ENCODE results near the gene DSG3. TPM values are rescaled to one million over a fixed set of nuclear protein-coding genes. Genes with fewer than 3 reads are reported as not detected.

DSG3 gene, protein sequence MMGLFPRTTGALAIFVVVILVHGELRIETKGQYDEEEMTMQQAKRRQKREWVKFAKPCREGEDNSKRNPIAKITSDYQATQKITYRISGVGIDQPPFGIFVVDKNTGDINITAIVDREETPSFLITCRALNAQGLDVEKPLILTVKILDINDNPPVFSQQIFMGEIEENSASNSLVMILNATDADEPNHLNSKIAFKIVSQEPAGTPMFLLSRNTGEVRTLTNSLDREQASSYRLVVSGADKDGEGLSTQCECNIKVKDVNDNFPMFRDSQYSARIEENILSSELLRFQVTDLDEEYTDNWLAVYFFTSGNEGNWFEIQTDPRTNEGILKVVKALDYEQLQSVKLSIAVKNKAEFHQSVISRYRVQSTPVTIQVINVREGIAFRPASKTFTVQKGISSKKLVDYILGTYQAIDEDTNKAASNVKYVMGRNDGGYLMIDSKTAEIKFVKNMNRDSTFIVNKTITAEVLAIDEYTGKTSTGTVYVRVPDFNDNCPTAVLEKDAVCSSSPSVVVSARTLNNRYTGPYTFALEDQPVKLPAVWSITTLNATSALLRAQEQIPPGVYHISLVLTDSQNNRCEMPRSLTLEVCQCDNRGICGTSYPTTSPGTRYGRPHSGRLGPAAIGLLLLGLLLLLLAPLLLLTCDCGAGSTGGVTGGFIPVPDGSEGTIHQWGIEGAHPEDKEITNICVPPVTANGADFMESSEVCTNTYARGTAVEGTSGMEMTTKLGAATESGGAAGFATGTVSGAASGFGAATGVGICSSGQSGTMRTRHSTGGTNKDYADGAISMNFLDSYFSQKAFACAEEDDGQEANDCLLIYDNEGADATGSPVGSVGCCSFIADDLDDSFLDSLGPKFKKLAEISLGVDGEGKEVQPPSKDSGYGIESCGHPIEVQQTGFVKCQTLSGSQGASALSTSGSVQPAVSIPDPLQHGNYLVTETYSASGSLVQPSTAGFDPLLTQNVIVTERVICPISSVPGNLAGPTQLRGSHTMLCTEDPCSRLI
- polyA plus RNA-seq (2012; ENCODE audit: insufficient read length, low read depth): not detected

DNA sequence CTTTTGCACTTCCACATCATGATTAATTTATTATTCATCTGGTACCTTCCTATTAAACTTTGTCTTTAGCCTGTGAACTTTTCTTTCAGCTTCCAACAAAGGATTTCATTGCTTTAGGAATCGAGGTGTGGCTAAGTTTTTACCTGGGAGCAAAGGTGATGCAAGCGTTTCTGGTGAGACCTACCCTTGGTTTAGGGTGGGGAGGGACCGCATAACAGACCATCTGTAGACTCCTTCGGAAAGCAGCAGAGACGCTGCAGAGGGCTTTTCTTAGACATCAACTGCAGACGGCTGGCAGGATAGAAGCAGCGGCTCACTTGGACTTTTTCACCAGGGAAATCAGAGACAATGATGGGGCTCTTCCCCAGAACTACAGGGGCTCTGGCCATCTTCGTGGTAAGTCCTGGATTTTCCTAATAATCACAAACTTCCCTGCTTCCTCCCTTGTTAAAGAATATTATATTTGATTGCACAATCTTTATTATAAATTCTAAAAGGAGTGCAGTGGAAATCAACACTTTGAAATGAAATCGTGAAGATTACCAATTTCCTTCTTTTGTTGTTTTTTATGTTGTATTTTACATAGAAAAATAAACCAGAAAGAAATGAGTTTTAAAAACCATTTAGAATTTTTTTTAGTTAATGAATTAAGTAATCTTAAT lies at the start of gene DSG3:
DSG3 (plus strand) TSS at position 212 of the 662 bp plus-strand sequence; CDS start at position 349, 137 bp downstream.
- TF ChIP-seq, protein P1, sequence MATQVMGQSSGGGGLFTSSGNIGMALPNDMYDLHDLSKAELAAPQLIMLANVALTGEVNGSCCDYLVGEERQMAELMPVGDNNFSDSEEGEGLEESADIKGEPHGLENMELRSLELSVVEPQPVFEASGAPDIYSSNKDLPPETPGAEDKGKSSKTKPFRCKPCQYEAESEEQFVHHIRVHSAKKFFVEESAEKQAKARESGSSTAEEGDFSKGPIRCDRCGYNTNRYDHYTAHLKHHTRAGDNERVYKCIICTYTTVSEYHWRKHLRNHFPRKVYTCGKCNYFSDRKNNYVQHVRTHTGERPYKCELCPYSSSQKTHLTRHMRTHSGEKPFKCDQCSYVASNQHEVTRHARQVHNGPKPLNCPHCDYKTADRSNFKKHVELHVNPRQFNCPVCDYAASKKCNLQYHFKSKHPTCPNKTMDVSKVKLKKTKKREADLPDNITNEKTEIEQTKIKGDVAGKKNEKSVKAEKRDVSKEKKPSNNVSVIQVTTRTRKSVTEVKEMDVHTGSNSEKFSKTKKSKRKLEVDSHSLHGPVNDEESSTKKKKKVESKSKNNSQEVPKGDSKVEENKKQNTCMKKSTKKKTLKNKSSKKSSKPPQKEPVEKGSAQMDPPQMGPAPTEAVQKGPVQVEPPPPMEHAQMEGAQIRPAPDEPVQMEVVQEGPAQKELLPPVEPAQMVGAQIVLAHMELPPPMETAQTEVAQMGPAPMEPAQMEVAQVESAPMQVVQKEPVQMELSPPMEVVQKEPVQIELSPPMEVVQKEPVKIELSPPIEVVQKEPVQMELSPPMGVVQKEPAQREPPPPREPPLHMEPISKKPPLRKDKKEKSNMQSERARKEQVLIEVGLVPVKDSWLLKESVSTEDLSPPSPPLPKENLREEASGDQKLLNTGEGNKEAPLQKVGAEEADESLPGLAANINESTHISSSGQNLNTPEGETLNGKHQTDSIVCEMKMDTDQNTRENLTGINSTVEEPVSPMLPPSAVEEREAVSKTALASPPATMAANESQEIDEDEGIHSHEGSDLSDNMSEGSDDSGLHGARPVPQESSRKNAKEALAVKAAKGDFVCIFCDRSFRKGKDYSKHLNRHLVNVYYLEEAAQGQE (IDR thresholded peaks at IDR 0.05; ENCODE audit: insufficient read depth in 1 of 2, low read depth in 2 of 2, low read length in 2 of 2): no peak
- no peak for TF ChIP-seq POLR2AphosphoS5 (IDR thresholded peaks at IDR 0.05; ENCODE audit: low read depth, low read length)
- no peak for TF ChIP-seq TAF1 (IDR thresholded peaks at IDR 0.05; ENCODE audit: borderline replicate concordance, insufficient read depth, low read length)
- no peak for TF ChIP-seq SIN3A (IDR thresholded peaks at IDR 0.05; ENCODE audit: borderline replicate concordance, insufficient read depth, low read length)
- TF ChIP-seq FOXP2 (optimal IDR thresholded peaks at IDR 0.05; ENCODE audit: borderline replicate concordance, extremely low read depth, extremely low read length, insufficient read depth): no peak

DNA sequence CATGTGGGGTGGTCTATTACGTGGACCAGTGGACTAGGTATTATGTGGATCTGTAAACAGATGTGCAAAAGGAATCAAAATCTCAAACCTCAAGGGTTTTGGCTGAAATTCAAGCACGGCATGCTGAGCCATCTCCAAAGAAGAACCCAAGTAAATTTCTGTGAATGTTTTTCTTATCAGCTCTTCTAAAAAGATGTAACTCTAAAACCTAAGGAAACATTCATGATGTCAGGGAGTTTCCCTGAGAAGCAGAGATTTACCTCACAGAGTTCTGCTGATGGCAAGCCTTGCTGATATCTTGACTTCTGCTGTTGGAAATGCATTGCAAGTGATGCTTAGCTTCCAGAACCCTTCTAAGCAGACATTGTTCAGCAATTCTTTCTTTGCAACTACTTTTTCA lies 49.4 kb upstream of the DSG3 start:
- TF ChIP-seq, protein P1 (IDR thresholded peaks at IDR 0.05; ENCODE audit: insufficient read depth in 1 of 2, low read depth in 2 of 2, low read length in 2 of 2): no peak
- TF ChIP-seq FOXP2 (optimal IDR thresholded peaks at IDR 0.05; ENCODE audit: borderline replicate concordance, extremely low read depth, extremely low read length, insufficient read depth): no peak
- TF ChIP-seq TAF1 (IDR thresholded peaks at IDR 0.05; ENCODE audit: borderline replicate concordance, insufficient read depth, low read length): no peak
- no peak for TF ChIP-seq SIN3A (IDR thresholded peaks at IDR 0.05; ENCODE audit: borderline replicate concordance, insufficient read depth, low read length)
- no peak for TF ChIP-seq POLR2AphosphoS5 (IDR thresholded peaks at IDR 0.05; ENCODE audit: low read depth, low read length)

DNA sequence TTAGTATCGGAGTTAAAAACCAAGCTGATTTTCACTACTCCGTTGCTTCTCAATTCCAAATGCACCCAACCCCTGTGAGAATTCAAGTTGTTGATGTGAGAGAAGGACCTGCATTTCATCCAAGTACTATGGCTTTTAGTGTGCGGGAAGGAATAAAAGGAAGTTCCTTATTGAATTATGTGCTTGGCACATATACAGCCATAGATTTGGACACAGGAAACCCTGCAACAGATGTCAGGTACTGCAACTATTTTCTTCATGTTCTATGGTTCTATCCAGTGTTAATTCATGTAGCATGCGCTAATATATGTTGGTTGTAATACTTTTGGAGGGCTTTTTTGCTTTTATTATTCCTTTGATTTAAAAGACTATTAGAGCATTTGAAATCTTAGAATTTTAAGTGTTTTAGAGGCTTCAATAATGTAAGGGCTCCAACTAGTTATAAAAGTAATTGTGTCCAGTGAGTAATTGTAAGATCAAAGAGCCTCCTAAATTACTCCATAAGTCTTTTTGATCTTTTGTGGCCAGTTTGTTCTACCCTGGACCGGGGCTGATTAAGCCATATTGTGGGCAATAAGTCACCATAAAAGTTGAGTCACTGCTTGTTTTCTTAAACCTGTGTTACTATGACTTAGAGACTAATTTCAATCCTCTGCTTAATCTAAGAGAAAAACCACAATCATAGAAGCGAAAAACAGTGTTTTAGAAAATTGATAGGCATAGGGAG lies 48.1 kb upstream of the DSG3 start:
- TF ChIP-seq FOXP2 (optimal IDR thresholded peaks at IDR 0.05; ENCODE audit: borderline replicate concordance, extremely low read depth, extremely low read length, insufficient read depth) (no peak), SIN3A (IDR thresholded peaks at IDR 0.05; ENCODE audit: borderline replicate concordance, insufficient read depth, low read length) (no peak), POLR2AphosphoS5 (IDR thresholded peaks at IDR 0.05; ENCODE audit: low read depth, low read length) (no peak)

DNA sequence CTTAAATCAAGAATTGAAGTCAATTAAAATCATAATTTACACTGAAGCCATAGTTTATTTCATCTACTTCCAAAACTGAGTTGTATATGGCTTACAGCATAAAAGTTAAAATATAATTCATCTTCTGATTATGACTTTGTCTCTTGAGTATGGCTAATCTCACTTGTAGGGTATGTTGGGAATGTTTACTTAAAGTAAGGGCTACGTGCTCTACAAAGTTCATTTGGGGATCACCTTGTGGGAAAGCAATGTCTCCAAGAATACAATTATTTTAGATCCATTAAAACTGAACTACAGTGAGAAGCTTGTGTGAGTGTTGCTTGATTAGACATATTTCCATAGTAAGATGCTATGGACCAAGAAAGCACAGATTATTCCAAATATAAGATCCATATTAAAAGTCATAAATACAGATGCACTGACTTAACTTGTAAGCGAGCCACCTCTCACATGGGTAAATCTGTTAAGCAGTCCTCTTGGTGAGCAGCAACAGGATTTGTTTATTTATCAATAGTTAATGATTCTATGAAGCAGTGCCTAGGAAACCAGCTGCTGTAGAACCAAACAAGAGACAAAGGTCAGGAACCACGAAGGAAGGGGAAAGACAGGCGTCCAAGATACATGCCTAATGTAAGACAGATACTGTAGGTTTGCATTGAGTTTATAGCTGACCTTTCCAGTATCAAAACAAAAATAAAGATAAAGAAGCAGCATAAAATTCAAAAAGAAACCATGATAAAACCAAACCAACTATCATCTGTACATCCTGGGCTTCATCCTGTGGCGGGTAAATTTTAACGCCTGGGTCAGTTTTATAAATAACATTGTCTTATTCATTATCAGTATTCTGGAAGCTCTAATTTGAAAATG lies 46.1 kb upstream of the DSG3 start:
- no peak for TF ChIP-seq TAF1 (IDR thresholded peaks at IDR 0.05; ENCODE audit: borderline replicate concordance, insufficient read depth, low read length)
- no peak for TF ChIP-seq SIN3A (IDR thresholded peaks at IDR 0.05; ENCODE audit: borderline replicate concordance, insufficient read depth, low read length)

DNA sequence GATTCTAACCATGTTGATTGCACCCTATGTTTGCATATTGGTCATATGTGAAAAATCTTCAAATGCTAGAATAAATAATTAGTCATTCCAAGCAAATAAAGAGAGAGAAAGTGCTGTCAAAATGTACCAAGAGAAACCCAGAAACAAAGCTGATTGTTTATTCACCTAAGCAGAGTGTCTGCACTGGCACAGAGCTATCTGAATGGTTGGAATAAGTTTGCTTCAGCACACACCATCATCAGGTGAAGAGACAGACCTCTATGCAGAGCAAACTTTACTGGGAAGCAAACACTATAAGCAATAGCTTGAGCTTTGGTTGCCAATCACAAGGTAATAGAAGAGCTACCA lies 45.5 kb upstream of the DSG3 start:
- TF ChIP-seq POLR2AphosphoS5 (IDR thresholded peaks at IDR 0.05; ENCODE audit: low read depth, low read length) (no peak), FOXP2 (optimal IDR thresholded peaks at IDR 0.05; ENCODE audit: borderline replicate concordance, extremely low read depth, extremely low read length, insufficient read depth) (no peak)
- TF ChIP-seq, protein P1 (IDR thresholded peaks at IDR 0.05; ENCODE audit: insufficient read depth in 1 of 2, low read depth in 2 of 2, low read length in 2 of 2): no peak

Measured in PFSK-1 (cell line).